Breast epithelium (tissue), 3 donors: Measurements from ENCODE around the gene MZF1.

Source experiments
- POLR2A ChIP-seq: fragments of 450-650 bp; IDR thresholded peaks from one replicate; pipeline ENCODE4 v1.6.1; 2016; ENCODE audit warnings: antibody characterized with exemption, mild to moderate bottlenecking, moderate library complexity
- POLR2AphosphoS5 ChIP-seq, 3 donors: sonication (generic); formaldehyde crosslinking; IDR thresholded peaks; one replicate each; pipeline ENCODE4 v1.6.1; 2017; ENCODE audit warnings: antibody characterized with exemption in 3 of 3
- TF ChIP-seq, protein P1 (sequence below), 3 donors: fragments of 450-650 bp; IDR thresholded peaks; one replicate each; pipeline ENCODE4 v1.5.1; 2016 to 2017; ENCODE audit warnings: antibody characterized with exemption in 3 of 3, mild to moderate bottlenecking in 3 of 3, moderate library complexity in 3 of 3

- TF ChIP-seq, protein P1, sequence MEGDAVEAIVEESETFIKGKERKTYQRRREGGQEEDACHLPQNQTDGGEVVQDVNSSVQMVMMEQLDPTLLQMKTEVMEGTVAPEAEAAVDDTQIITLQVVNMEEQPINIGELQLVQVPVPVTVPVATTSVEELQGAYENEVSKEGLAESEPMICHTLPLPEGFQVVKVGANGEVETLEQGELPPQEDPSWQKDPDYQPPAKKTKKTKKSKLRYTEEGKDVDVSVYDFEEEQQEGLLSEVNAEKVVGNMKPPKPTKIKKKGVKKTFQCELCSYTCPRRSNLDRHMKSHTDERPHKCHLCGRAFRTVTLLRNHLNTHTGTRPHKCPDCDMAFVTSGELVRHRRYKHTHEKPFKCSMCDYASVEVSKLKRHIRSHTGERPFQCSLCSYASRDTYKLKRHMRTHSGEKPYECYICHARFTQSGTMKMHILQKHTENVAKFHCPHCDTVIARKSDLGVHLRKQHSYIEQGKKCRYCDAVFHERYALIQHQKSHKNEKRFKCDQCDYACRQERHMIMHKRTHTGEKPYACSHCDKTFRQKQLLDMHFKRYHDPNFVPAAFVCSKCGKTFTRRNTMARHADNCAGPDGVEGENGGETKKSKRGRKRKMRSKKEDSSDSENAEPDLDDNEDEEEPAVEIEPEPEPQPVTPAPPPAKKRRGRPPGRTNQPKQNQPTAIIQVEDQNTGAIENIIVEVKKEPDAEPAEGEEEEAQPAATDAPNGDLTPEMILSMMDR (IDR thresholded peaks at IDR 0.05), result no peak
- TF ChIP-seq POLR2A, result no peak
- TF ChIP-seq POLR2AphosphoS5 (IDR thresholded peaks at IDR 0.05), result no peak
Measured at GRCh38 chr19:58529405-58529804, 43.7 kb downstream of the MZF1 start.
